Gastroesophageal sphincter (tissue), 3 donors: ENCODE results near the gene PRSS56.

Experiments
- EP300 ChIP-seq: sonication (generic); formaldehyde crosslinking; IDR thresholded peaks from one replicate; pipeline ENCODE4 v1.6.1; 2017; ENCODE audit warnings: antibody characterized with exemption, mild to moderate bottlenecking
- POLR2A ChIP-seq, 2 donors: fragments of 450-650 bp; IDR thresholded peaks; one replicate each; pipeline ENCODE4 v1.6.1; 2017; ENCODE audit warnings: antibody characterized with exemption in 2 of 2, mild to moderate bottlenecking in 2 of 2, moderate library complexity in 1 of 2
- TF ChIP-seq, protein P1 (sequence below), 4 experiments: fragments of 200-600 bp in 2 of 4; fragments of 450-650 bp in 2 of 4; sonication (generic) in 1 of 4; IDR thresholded peaks; one replicate each; pipeline ENCODE4 v1.5.1; 2017 to 2019; ENCODE audit warnings: antibody characterized with exemption in 4 of 4, mild to moderate bottlenecking in 2 of 4, moderate library complexity in 2 of 4

- TF ChIP-seq EP300 (no peak), POLR2A (IDR thresholded peaks at IDR 0.05) (no peak)
- TF ChIP-seq, protein P1, sequence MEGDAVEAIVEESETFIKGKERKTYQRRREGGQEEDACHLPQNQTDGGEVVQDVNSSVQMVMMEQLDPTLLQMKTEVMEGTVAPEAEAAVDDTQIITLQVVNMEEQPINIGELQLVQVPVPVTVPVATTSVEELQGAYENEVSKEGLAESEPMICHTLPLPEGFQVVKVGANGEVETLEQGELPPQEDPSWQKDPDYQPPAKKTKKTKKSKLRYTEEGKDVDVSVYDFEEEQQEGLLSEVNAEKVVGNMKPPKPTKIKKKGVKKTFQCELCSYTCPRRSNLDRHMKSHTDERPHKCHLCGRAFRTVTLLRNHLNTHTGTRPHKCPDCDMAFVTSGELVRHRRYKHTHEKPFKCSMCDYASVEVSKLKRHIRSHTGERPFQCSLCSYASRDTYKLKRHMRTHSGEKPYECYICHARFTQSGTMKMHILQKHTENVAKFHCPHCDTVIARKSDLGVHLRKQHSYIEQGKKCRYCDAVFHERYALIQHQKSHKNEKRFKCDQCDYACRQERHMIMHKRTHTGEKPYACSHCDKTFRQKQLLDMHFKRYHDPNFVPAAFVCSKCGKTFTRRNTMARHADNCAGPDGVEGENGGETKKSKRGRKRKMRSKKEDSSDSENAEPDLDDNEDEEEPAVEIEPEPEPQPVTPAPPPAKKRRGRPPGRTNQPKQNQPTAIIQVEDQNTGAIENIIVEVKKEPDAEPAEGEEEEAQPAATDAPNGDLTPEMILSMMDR (IDR thresholded peaks at IDR 0.05) = no peak
Measured at GRCh38 chr2:232492236-232492848, 27.8 kb upstream of the PRSS56 start.
